Activated naive CD4-positive, alpha-beta T cell treated with anti-CD3 and anti-CD28 coated beads, Interleukin-2, amount 50 U/mL, for 72 hours (primary cell): Measurements from ENCODE around the gene KRTAP2-4. TPM values are rescaled to one million over a fixed set of nuclear protein-coding genes. Genes with fewer than 3 reads are reported as not detected.
"Not testable (repeated sequence)": the region's sequence is repeated elsewhere in the genome, so short reads cannot be mapped to it uniquely, and the experiment has no call there.

ENCODE experiments used
- ATAC-seq, 2 donors: fragments of 150-1000 bp; cut with Tn5 transposase; 2 replicates each; pipeline ENCODE4 v1.10.0; 2021; ENCODE audit warnings: mild to moderate bottlenecking in 2 of 2, moderate library complexity in 2 of 2
- DNase-seq, 2 donors: peaks; one replicate each; pipeline ENCODE4 v3.0.0; 2021 to 2022; ENCODE audit warnings: low spot score in 2 of 2
- H3K27ac Mint-ChIP-seq, 2 donors: one replicate each; pipeline ENCODE4 v1.8.0; 2022; ENCODE audit warnings: mild to moderate bottlenecking in 2 of 2, mixed read lengths in 2 of 2
- H3K36me3 Mint-ChIP-seq, 2 donors: one replicate each; pipeline ENCODE4 v1.8.0; 2022; ENCODE audit warnings: mixed read lengths in 2 of 2
- H3K9me3 Mint-ChIP-seq, 2 donors: one replicate each; pipeline ENCODE4 v1.8.0; 2022; ENCODE audit warnings: mixed read lengths in 2 of 2
- total RNA-seq, 2 donors: library from RNA; stranded (reverse); gene quantifications; one replicate each; pipeline ENCODE4 v1.2.3, GENCODE V29; 2022

KRTAP2-4 gene
- total RNA-seq, 2 donors from 2014 or later = not detected

DNA sequence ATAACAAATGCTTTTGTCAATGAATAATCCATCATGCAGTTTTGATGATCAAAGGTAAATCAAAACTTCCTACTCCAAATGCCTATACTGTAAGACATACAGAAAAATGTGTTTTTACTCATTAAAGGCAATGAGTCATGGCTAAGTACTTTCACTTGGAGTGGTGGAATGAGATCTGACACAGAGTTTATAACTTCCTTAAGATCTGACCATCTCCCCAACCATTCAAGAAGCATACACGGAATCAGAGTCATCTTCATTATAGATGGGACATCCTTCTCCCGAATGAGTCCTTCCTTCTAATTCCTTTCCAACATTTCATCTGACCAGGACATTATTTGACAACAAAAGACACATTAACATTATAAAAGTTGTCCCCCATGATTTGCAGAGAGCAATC is 17.7 kb upstream of the KRTAP2-4 start:
- H3K36me3 Mint-ChIP-seq, DNase-seq, H3K9me3 Mint-ChIP-seq, H3K27ac Mint-ChIP-seq: not testable (repeated sequence)
- ATAC-seq = peak; percentile 66 to 84

DNA sequence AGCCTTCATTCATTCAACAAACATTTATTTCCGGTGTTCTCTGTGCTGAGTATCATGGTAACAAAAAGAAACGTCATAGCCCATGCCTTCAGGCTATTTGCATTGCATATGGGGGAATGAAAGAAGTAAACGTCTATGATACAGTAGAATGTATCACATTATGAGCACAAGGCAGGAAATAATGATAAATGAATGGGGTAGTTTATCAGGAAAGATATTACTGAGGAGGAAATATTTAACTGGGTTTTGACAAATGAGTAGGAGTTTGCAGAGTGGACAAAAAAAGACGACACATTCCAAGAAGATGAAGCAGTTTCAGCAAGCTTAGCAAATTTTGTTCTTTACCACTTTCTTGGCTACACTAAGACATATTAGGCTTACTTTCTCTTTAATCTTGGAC is 16.9 kb upstream of the KRTAP2-4 start:
- no peak for ATAC-seq
- Mint-ChIP-seq H3K9me3 (no peaks in the 10 kb centered on the region), H3K27ac (no peak overlapping the region), H3K36me3 (no peaks in the 10 kb centered on the region)
- no peak for DNase-seq

DNA sequence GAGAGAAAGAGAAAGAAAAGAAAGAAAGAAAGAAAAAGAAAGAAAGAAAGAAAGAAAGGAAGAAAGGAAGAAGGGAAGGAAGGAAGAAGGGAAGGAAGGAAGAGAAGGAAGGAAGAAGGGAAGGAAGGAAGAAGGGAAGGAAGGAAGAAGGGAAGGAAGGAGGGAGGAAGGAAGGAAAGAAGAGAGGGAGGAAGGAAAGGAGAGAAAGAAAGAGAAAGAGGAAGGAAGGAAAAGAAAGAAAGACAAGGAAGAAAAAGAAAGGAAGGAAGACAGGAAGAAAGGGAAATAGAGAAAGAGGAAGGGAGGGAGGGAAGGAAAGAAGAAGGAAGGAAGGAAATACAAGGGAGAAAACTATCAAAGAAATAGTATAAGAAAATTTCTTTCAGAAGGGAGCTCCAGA is 11.1 kb upstream of the KRTAP2-4 start:
- no peak for DNase-seq
- no peaks in the 10 kb centered on the region for H3K36me3 Mint-ChIP-seq
- ATAC-seq = no peak
- H3K9me3 Mint-ChIP-seq = no peaks in the 10 kb centered on the region
- no peak overlapping the region for H3K27ac Mint-ChIP-seq

DNA sequence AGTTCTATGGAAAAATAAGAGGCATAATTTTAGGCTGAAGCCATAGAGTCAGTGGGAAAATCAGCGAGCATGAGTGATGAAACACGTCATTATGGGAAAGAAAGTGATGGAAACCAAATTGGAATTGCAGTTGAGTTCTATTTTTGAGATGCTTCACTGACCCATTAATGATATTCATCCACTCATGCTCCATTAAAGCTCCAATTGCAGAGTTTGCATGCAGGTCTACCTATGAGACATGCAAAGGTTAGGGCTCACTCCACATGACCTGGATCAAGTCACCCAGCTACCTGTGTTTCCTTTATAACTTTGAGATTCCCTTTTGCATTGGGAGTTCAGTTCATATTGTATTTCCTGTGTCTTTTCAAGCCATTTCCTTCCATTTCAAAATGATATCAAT is 8.0 kb upstream of the KRTAP2-4 start:
- H3K27ac Mint-ChIP-seq = no peak overlapping the region

DNA sequence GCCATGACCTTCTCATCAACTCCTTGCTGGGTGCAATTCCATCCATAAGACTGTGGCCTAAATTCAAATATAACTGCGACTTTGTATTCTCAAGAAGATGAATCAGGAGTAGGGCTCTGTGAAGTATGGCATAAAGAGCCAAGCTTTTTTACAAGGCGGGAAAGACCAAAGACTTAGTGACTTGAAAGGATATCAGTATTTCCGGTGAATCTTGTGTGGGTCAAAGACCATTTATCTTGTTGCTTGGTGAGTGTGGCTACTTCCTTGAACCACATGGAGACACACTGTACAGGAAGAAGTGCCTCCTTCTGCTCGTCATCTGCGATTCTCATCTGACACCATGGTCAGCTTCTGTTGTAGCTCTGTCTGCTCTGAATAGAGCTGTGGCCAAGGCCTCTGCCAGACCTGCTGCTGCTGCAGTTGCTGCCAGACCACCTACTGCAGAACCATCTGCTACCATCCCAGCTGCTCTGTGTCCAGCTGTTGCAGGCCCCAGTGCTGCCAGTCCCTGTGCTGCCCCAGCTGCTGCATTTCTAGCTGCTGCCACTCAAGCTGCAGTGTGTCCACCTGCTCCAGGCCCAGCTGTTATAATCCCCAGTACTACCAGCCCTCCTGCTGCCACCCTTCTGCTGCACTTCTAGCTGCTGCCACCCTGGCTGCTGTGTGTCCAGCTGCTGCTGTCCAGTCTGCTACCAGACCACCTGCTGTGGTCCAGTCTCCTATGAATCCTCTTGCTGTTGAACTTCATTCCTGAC is 6.1 kb upstream of the KRTAP2-4 start:
- H3K27ac Mint-ChIP-seq = no peak overlapping the region
- H3K9me3 Mint-ChIP-seq = no peaks in the 10 kb centered on the region
- ATAC-seq (no peak), DNase-seq (no peak)
- no peaks in the 10 kb centered on the region for H3K36me3 Mint-ChIP-seq

More for the DNA sequence above, 8.0 kb upstream of the KRTAP2-4 start:
- H3K9me3 Mint-ChIP-seq = no peaks in the 10 kb centered on the region
- no peaks in the 10 kb centered on the region for H3K36me3 Mint-ChIP-seq
- ATAC-seq (no peak), DNase-seq (no peak)

DNA sequence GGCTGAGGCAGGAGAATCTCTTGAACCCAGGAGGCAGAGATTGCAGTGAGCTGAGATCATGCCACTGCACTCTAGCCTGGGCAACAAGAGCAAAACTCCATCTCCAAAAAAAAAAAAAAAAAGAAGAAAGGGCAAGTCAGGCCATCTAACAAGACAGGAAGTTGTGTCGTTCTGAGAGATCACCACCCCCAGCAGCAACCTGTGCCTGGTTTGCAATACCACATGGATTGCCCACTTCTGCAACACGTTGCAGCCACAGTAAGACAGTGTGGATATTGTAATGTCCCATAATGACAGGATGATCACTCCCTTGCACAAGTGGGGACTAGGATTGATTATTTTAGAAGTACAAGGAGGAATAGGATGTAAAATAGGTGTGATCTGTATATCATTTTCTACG is 3.4 kb upstream of the KRTAP2-4 start:
- H3K27ac Mint-ChIP-seq = no peak overlapping the region
- H3K36me3 Mint-ChIP-seq = no peaks in the 10 kb centered on the region
- no peaks in the 10 kb centered on the region for H3K9me3 Mint-ChIP-seq
- ATAC-seq (no peak), DNase-seq (no peak)

DNA sequence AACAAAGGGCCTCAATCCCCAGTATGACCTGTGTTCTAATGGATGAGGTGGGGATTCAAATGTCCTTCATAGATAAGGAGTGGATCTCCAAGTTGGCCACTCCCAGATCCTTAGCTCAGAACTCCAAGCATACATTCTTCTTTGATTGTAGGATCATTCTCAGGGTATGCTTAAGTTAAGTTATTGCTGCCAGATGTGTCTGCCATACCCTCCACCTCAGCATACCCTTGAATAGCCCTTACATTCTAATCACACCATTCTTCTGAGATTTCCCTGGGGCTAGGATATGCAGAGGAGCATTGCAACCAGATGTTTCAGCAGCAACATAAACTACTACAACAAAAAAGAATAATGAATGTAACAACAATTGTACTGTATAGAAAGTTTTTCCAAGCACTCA is 1.6 kb upstream of the KRTAP2-4 start:
- H3K27ac Mint-ChIP-seq = no peak overlapping the region
- DNase-seq (no peak), ATAC-seq (no peak)

DNA sequence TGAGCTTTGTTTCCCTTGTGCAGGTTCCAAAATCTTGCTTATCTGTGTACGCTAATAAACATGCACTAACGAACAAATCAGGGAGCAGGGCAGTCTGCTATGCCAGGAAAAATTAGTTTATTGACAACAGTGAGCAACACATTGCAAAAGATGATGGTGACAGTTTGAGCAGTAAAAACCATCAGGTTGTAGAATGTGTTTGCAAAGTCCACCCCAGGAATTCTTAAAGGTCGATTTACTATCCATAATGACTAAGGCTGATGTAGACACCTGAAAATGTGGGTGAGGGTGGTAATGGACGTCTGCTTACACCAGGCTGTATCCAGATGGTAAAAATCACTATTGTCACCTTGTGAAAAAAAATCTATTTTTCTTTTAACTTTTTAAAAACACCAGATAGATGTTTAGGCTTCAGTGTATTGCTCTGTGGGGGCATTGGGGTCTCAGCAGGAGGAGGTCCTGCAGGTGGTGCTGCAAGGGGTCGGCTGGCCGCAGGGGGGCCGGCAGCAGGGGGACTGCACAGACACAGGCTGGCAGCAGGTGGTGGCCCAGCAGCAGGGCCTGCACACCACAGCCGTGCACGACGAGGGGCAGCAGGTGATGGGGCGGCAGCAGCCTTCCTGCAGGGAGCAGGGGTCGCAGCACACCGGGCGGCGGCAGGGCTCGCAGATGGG is 526 bp downstream of the KRTAP2-4 start:
- DNase-seq, H3K36me3 Mint-ChIP-seq, H3K9me3 Mint-ChIP-seq, H3K27ac Mint-ChIP-seq, ATAC-seq: not testable (repeated sequence)

More for the DNA sequence above, 1.6 kb upstream of the KRTAP2-4 start:
- no peaks in the 10 kb centered on the region for H3K36me3 Mint-ChIP-seq
- H3K9me3 Mint-ChIP-seq = no peaks in the 10 kb centered on the region

DNA sequence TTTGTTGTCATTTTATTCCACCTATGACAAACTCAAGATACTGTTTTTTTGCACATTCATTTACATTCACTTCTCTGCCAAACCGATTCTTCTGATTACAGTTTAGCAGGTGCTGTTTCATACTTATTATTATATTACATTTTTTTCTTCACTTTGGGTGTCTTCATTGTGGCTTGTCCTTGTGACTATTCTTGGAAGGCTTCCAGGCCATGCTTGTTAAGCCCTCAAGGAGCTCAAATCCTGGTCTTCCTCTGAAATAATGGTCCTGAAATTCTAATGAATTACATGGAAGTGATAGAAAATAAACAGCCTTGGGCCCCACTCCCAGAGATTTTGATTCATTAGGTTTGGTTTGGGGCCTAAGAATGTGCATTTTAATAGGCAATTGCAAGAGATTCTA is 1.4 kb downstream of the KRTAP2-4 start:
- Mint-ChIP-seq H3K9me3 (no peaks in the 10 kb centered on the region), H3K27ac (no peak overlapping the region), H3K36me3 (no peaks in the 10 kb centered on the region)
- no peak for ATAC-seq
- no peak for DNase-seq

DNA sequence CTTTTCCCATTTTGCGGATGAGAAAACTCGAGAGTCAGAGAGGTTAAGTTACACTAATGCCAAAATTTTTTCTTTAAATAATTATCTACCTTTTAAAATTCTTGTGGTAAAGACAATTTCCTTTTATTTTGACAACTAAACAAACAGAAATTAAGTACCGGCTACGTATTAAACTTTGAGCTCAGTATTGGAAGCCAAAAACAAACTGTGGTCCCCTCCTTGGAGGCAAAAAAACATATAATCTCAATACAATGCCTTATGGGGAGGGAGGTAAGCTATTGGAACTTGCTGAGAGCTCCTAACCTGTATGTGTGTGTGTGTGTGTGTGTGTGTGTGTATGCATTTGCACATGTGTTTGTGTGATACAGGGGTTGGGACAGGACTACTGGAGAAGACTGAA is 2.2 kb downstream of the KRTAP2-4 start:
- Mint-ChIP-seq H3K27ac (no peak overlapping the region), H3K36me3 (no peaks in the 10 kb centered on the region), H3K9me3 (no peaks in the 10 kb centered on the region)
- ATAC-seq = no peak
- no peak for DNase-seq

DNA sequence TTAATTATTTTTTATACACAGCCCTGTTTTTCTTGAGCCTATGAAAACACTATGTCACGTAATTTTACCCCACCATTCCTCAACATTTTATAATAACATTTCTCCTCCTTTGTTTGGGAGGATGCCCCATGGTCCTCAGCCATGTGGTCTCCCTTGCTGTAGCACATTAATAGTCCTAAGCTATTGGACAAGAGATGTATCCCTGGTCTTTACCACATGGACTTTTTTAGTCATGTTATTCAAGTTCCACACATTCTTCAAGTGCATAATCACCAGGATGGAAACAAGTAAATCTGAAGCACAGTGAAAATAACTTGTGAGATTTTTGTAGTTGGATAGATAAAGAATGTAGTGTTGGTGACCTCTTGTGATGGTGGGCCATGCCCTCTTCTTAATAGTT is 3.7 kb downstream of the KRTAP2-4 start:
- peaks cover 3 to 5% of the 10 kb centered on the region in 2 donors for H3K9me3 Mint-ChIP-seq
- peaks cover 0 to 4% of the 10 kb centered on the region in 2 donors for H3K36me3 Mint-ChIP-seq
- no peak for DNase-seq
- no peak for ATAC-seq
- no peak overlapping the region for H3K27ac Mint-ChIP-seq

DNA sequence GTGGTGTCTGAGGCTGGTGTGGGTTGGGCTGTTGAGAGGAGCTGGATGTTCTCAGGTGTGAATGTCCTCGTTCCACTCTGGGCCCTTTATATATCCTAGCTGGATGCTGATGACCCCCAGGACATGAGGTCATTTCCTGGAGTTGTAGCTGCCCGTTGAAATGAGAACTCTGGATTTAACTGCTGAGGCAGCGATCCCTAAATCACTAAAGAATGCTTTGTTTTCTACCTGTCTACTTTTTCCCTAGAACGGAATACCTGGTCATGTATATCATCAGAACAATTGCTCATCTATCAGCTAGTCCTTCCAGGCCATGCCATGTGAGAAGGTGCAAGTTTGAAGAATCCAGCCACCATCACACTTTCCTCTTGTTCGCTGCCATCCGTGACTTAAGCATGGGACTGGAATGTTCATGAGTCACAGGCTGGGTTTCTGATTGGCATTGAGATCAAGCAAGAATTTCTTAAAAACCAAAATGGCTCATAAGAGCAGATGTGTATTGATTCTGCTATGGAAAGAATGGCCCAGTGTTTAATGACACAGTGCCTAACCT is 5.6 kb downstream of the KRTAP2-4 start, which contains the start of gene KRTAP2-3:
TSS of gene KRTAP2-3 (minus strand) at position 63 of the 553 bp plus-strand sequence. CDS start 64 bp downstream, outside the sequence.
- ATAC-seq (no peak), DNase-seq (no peak)
- Mint-ChIP-seq H3K36me3 (peaks cover 0 to 4% of the 10 kb centered on the region in 2 donors), H3K27ac (no peak within 1 kb of the TSS), H3K9me3 (peaks cover 3 to 5% of the 10 kb centered on the region in 2 donors)

DNA sequence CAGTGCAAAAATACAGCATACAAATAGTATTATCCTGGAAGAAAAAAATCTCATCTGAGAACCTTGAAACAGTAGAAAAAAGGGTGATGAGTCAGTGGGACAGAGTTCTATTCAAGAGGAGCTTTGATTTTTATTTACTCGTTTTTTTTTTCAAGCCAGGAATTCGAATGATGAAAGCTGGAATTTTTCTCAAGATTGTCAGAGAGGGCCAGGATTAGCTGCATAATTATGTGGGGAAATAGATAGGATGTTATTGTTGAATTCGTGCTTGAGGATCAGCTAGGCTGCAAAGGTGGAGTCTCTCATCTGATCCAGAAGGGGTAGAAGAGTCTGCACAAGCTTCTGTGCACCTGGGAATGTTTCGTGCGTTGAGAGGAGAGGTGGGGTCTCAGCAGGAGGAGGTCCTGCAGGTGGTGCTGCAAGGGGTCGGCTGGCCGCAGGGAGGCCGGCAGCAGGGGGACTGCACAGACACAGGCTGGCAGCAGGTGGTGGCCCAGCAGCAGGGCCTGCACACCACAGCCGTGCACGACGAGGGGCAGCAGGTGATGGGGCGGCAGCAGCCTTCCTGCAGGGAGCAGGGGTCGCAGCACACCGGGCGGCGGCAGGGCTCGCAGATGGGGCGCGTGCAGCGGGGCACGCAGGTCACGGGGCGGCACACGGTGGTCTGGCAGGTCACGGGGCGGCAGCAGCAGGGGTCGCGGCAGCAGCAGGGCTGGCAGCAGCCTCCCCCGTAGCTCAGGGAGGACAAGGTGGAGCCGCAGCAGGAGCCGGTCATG is 6.2 kb downstream of the KRTAP2-4 start:
- H3K36me3 Mint-ChIP-seq, H3K27ac Mint-ChIP-seq, H3K9me3 Mint-ChIP-seq, DNase-seq, ATAC-seq: not testable (repeated sequence)

DNA sequence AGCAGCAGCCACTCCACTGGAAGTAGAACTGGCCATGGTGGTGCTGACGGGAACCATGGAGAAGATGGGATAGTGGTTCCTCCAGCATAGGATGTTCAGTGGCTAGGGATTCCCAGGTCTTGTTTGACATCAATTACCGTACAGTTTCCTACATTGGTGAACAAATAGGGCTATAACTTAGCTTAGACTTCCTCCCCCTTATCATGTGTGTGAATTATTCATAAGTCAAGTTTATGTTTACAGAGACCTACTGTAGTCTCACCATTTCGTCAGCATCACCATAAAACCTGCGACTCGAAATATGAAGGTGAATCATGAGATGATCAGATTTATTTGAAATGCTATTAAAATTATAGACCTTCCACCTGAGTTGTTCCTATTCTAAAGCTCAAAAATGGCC is 6.9 kb downstream of the KRTAP2-4 start:
- Mint-ChIP-seq H3K27ac (no peak overlapping the region), H3K9me3 (peaks cover 3 to 5% of the 10 kb centered on the region in 2 donors), H3K36me3 (peaks cover 0 to 4% of the 10 kb centered on the region in 2 donors)
- no peak for ATAC-seq
- no peak for DNase-seq

DNA sequence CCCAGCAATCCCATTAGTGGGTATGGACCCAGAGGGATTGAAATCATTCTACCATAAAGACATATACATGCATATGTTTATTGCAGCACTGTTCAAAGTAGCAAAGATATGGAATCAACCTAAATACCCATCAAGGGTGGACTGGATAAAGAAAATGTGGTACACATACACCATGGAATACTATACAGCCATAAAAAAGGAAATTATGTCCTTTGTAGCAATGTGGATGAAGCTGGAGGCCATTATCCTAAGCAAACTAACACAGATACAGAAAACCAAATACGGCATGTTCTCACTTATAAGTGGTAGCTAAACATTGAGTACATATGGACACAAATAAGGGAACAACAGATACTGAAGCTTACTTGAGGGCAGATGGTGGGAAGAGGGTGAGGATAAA is 8.1 kb downstream of the KRTAP2-4 start:
- no peak overlapping the region for H3K27ac Mint-ChIP-seq
- H3K9me3 Mint-ChIP-seq = peaks cover 3 to 8% of the 10 kb centered on the region in 2 donors
- no peak for DNase-seq
- peaks cover 0 to 4% of the 10 kb centered on the region in 2 donors for H3K36me3 Mint-ChIP-seq
- ATAC-seq = no peak

DNA sequence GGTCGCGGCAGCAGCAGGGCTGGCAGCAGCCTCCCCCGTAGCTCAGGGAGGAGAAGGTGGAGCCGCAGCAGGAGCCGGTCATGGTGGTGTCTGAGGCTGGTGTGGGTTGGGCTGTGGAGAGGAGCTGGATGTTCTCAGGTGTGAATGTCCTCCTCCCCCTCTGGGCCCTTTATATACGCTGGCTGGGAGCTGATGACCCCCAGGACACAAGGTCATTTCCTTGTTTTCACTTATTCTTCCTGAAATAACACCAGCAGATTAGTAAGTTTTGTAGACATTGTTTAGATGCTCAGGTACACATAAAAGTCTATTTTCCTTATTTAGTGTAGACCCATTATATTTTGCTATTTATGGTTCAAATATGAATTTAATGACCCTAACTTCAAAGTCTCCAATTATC is 10.5 kb downstream of the KRTAP2-4 start, which contains the start of gene KRTAP2-2:
TSS of gene KRTAP2-2 (minus strand) at position 101 of the 400 bp plus-strand sequence. CDS start at position 82, 19 bp downstream.
- H3K36me3 Mint-ChIP-seq, DNase-seq, ATAC-seq, H3K27ac Mint-ChIP-seq, H3K9me3 Mint-ChIP-seq: not testable (repeated sequence)

DNA sequence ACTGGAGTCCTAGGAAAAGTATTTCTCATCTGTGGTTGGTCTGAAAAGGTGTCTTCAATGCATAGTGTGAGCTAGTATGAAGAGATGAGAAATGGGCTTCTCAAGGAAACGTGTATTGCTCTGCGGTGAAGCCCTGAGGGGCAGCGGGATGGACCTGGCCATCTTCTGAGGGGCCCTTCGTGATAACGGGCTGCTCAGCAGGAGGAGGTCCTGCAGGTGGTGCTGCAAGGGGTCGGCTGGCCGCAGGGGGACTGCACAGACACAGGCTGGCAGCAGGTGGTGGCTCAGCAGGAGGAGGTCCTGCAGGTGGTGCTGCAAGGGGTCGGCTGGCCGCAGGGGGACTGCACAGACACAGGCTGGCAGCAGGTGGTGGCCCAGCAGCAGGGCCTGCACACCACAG is 11.1 kb downstream of the KRTAP2-4 start:
- H3K27ac Mint-ChIP-seq, H3K9me3 Mint-ChIP-seq, DNase-seq, ATAC-seq, H3K36me3 Mint-ChIP-seq: not testable (repeated sequence)
